ENCODE data around the gene USP53. TPM values are rescaled to one million over a fixed set of nuclear protein-coding genes. Genes with fewer than 3 reads are reported as not detected.

Gene USP53
- total RNA-seq = 17.9 and 20.0 TPM in 2 replicates

DNA sequence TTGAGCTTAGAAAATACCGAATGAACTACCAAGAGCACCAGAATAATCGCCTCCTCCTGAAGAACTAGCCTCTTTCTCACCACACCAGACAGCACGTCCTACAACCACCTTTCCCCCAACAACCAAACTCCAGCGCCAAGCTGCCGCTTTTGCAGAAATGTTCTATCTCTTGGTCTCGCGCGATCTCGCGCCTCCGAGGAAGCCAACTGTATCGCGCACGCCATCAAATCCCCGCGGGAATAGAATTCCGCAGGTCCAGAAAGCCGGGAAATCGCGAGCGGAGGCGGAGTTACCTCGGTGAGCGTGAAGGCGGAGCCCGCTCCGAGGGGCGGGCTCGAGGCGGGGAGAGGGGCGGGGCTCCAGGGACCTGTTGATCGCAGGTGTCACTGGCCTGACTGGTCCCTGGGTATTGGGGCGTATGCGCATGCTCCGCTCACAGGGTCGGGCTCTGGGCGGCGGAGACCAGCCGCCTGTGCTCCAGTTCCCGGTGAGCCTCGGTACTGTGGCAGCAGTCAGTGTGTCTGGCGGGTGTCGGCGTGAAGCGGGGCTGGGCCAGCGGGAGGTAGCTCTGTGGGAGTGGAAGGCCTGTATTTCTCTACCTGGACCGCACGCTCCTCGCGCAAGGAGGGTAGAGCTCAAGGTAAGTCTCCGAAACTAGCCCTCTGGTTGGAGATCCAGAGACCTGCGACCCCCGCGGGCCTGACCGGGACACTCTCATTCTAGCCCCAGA, at the start of gene USP53:
USP53 (plus strand) TSS at position 480 of the 730 bp plus-strand sequence. CDS start 27,047 bp downstream, outside the sequence.

DNA sequence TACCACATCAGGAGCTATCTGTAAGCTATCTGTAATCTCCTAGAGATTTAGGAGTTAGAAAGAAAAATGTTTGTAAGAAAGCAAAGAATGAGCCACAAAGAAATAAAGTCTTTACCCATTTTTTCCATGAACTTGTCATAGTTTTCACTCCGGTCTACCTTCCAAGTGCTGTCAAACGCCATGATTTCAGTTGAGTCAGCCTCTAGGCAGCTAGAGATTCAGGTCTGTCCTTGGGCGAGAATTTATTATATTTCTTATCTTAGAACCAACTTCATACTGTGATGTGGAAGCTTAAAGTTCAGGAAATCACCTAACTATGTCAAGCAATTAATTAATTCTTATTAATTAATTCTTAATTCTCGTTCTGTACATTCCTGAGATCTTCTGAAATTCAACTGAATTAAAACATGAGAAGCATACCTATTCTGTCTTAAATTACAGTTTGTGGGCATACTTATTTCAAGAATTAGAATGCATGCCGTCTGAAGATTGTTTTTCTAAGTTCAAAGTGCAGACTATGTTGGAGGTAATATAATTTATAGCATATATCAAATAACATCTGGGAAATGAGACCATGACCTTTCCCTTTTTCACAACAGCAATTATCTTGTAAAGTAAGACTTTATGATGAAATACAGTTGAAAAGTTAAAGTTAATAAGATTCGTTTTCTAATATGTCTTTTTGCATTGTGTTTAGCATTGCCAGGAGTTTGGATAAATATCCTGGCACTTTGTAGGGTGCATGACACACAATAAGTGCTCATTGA, 109.6 kb downstream of the USP53 start, which contains the start of gene FABP2:
FABP2 (minus strand) TSS at position 218 of the 767 bp plus-strand sequence; CDS start at position 182, 36 bp downstream.

Other genes starting within 250 kb of the USP53 start
- gene MYOZ2, start 76.9 kb upstream of the USP53 start, total RNA-seq = not detected in 2 replicates
- not detected in 2 replicates for gene FABP2, start 109.4 kb downstream of the USP53 start, total RNA-seq